HG03060 (cell line): ENCODE results near the gene KCNS3.

Experiments
- ATAC-seq: cut with Tn5 transposase; IDR thresholded peaks from one replicate; pipeline ENCODE4 v1.9.1; 2021; ENCODE audit warnings: low read depth, moderate number of reproducible peaks; ENCODE audit not compliant: unreplicated experiment

KCNS3 gene

GRCh38 chr2:17981936-17982335 is 103.5 kb downstream of the KCNS3 start:
- no peak for ATAC-seq
